GM19452 (cell line): ENCODE results near the gene MFAP4.

Source experiments
- ATAC-seq: cut with Tn5 transposase; IDR thresholded peaks from one replicate; pipeline ENCODE4 v1.9.1; 2021; ENCODE audit not compliant: unreplicated experiment

The MFAP4 gene

GRCh38 chr17:19386051-19386929, 700 bp downstream of the MFAP4 start:
- no peak for ATAC-seq

GRCh38 chr17:19385521-19385983, 1.4 kb downstream of the MFAP4 start:
- ATAC-seq = no peak

- no peak for ATAC-seq
These were observed 2.1 kb downstream of the MFAP4 start for GRCh38 chr17:19384723-19385391.

- no peak for ATAC-seq
These were observed 3.1 kb downstream of the MFAP4 start for GRCh38 chr17:19383681-19384470.

DNA sequence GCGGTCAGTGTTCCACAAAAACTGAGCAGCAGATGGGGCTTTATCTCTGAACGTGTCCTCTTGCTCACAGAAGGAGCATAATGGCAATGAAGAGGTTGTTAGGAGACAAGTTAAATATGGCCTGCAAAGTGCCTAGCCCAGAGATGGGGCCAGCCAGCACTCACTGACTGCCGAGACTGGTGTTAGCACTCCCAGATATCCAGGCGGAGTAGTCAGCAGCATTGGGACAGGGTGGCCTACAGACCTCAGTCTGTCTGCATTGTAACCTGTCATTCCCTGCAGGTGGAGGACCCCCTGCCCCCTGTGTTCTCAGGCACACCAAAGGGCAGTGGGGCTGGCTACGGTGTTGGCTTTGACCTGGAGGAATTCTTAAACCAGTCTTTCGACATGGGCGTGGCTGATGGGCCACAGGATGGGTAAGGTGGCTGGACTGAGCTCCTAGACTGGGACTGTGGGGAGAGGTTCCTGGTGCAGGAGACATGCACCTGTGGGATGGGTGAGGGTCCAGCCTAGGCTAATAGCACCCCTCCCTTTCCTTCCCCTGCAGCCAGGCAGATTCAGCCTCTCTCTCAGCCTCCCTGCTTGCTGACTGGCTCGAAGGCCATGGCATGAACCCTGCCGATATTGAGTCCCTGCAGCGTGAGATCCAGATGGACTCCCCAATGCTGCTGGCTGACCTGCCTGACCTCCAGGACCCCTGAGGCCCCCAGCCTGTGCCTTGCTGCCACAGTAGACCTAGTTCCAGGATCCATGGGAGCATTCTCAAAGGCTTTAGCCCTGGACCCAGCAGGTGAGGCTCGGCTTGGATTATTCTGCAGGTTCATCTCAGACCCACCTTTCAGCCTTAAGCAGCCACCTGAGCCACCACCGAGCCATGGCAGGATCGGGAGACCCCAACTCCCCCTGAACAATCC, 4.2 kb downstream of the MFAP4 start:
- ATAC-seq = no peak

DNA sequence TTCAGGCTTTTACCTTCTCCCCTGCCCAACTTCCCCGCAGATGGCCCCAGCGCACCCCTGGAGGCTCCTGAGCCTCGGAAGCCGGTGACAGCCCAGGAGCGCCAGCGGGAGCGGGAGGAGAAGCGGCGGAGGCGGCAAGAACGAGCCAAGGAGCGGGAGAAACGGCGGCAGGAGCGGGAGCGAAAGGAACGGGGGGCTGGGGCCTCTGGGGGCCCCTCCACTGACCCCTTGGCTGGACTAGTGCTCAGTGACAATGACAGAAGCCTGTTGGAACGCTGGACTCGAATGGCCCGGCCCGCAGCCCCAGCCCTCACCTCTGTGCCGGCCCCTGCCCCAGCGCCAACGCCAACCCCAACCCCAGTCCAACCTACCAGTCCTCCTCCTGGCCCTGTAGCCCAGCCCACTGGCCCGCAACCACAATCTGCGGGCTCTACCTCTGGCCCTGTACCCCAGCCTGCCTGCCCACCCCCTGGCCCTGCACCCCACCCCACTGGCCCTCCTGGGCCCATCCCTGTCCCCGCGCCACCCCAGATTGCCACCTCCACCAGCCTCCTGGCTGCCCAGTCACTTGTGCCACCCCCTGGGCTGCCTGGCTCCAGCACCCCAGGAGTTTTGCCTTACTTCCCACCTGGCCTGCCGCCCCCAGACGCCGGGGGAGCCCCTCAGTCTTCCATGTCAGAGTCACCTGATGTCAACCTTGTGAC, 5.1 kb downstream of the MFAP4 start:
- ATAC-seq = no peak

GRCh38 chr17:19381361-19381740, 5.6 kb downstream of the MFAP4 start:
- ATAC-seq = no peak

- no peak for ATAC-seq
These were observed 6.3 kb downstream of the MFAP4 start for GRCh38 chr17:19380481-19381301.

- no peak for ATAC-seq
These were observed 7.5 kb downstream of the MFAP4 start for GRCh38 chr17:19379361-19380065.

DNA sequence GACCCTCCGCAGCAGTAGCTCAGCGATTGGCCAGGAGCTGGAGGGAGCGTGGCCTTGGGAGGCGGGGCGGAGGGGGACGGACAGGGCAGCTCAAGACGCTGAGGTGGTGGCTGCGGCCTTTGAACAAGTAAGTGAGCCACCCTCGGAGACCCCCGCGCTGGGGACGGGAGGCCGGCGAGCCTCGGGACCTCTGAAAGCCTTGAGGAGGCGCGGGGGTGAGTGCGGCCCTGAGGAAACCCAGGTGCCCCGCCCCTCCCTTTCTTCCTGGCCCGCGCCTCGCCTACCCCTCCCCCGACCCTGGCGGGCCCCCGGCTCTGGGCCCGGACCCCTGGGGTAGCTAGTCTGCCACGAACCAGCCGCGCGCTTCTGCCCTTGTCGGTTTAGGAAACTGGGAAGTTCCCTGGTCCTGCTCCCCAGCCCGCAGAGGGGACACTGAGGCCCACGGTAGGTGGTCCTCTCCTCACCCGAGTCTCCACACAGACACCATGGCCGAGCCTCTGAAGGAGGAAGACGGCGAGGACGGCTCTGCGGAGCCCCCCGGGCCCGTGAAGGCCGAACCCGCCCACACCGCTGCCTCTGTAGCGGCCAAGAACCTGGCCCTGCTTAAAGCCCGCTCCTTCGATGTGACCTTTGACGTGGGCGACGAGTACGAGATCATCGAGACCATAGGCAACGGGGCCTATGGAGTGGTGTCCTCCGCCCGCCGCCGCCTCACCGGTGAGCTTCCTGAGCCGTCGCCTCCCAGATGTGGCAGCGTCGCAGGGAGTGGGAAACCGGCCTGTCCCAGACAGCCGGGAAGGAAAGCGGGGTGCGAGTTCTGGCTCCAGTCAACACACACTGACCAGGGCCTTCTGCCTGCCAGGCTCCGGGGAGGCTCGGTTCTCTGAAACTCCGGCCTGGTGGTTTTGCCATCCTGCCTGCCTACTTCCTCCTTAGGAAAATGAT, 8.3 kb downstream of the MFAP4 start, which contains the start of gene MAPK7:
TSS of gene MAPK7 (plus strand) at position 83 of the 945 bp plus-strand sequence. CDS start at position 486, 403 bp downstream.
- peak; percentile 11 for ATAC-seq

DNA sequence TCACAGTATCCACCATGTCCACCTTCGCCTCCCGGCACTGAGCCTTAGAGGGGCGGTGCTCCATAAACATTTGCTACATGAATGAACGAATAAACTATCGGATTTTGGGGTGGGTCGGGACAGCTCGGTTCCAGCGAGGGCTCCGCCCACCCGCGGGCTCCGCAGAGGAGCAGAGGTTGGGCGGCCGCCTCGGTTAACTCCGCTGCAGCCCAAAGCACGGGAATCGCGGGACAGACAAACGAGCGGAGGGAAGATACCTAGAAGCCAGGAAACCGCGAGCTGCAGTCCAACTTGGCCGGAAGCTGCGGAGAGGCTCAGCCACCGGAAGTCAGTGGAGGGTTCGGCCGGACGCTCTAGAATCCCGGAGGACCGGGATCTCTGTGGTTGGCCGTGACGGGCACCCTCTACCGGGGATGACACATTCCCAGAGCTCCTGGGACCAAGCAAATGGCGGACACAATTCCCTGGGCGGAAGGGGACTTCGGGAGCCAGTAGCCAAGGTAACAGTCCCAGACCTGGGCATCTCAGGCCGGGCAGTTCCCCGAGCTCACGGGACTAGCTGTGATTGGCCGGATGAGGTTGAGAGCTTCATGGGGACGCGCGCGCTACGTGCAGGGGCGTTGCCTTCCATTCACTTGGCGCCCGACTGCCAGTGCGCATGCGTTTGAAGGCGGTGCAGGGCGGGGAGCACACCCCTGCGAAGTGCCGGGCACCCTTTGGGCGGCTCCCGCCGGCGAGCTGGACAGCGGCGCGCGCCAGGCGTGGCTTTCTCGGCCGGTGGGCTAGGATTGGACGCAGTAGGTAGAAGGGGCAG, 9.2 kb downstream of the MFAP4 start:
- peak; percentile 92 for ATAC-seq

DNA sequence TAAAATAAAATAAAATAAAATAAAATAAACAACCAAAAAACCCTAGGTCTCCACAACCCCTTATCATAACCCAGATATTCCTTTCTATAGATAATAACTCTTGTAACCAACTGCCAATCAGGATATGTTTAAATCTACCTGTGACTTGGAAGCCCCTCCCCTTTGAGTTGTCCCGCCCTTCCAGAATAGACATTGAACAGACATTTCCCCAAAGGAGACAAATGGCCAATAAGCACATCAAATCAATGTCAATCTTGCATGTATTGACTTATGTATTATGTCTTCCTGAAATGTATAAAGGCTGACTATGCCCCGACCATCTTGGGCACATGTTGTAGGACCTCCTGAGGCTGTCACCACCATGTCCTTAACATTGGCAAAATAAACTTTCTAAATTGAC, 10.2 kb downstream of the MFAP4 start:
- no peak for ATAC-seq

DNA sequence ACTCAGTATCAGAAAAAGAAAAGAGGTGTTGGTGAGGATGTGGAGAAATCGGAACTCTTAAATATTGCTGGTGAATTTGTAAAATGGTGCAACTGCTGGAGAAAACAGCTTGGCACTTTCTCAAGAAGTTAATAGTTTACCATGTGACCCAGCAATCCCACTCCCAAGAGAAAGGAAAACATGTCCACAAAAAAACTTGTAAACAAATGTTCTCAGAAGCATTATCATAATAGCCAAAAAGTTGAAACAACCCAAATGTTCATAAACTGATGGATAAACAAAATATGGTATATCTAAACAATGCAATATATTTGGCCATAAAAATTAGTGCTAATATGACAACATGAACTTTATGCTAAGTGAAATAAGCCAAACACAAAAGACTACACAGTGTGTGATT, 11.3 kb downstream of the MFAP4 start:
- no peak for ATAC-seq

GRCh38 chr17:19374136-19374535, 12.9 kb downstream of the MFAP4 start:
- ATAC-seq = no peak

- no peak for ATAC-seq
These were observed 14.0 kb downstream of the MFAP4 start for GRCh38 chr17:19372866-19373504.

DNA sequence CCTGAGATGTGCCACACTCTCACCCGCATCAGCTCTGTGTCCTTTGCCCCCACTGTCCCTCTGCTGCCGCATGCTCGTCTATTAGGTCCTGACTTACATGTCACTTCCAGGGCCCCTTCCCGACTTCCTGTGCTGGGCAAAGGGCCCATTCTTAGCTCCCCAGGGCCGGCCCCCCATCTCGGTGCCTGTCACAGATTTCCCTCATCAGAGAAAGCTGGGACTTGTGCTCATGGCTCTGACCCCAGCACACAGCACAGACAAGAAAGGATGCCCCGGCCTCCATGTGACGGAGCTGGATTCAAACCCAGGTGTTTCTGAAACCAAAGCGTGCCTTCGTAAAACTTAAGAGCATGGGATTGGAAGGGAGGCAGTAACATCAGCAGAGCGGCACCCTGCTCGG, 14.6 kb downstream of the MFAP4 start:
- no peak for ATAC-seq
